Pancreas (tissue), 10 donors: ENCODE data around the gene BYSL. TPM values are rescaled to one million over a fixed set of nuclear protein-coding genes. Genes with fewer than 3 reads are reported as not detected.

Experiments
- ATAC-seq, 4 donors: fragments of 200-7000 bp; cut with Tn5 transposase; one replicate each; pipeline versions ENCODE4 v1.8.0 to v1.9.1; 2020; ENCODE audit warnings: mild to moderate bottlenecking in 4 of 4, moderate library complexity in 4 of 4
- DNase-seq, 6 donors: peaks; one replicate each; pipeline ENCODE4 v3.0.0-alpha.2; 2020
- FAIRE-seq: peaks from 2 replicates; lab custom pipeline; 2012; peaks lifted over from hg19 to GRCh38; lab: Jason Lieb, UNC
- H3K27ac ChIP-seq, 4 donors: fragments of 200-600 bp; sonication (generic); 1 replicate in 3 of 4; 2 replicates in 1 of 4; pipeline versions ENCODE4 v1.5.0 to v1.8.0; 2020
- H3K27me3 ChIP-seq, 4 donors: fragments of 200-600 bp; one replicate each; pipeline ENCODE4 v1.8.0; 2021
- H3K36me3 ChIP-seq, 3 donors: fragments of 200-600 bp; sonication (generic) in 1 of 3; one replicate each; pipeline versions ENCODE4 v1.5.0 to v1.8.0; 2020 to 2021
- H3K4me1 ChIP-seq, 3 donors: fragments of 200-600 bp; one replicate each; pipeline ENCODE4 v1.8.0; 2021
- H3K4me3 ChIP-seq, 4 donors: fragments of 200-600 bp; sonication (generic) in 2 of 4; one replicate each; pipeline versions ENCODE4 v1.5.0 to v1.8.0; 2020 to 2021
- H3K9me3 ChIP-seq, 4 donors: fragments of 200-600 bp; one replicate each; pipeline ENCODE4 v1.8.0; 2021
- whole genome bisulfite sequencing, 2 donors: extraction: QIAGEN DNeasy Blood & Tissue Kit; methylation state at CpG; one replicate each; pipeline ENCODE4 v1.1.7; 2013; 5-methylcytosine and 5-hydroxymethylcytosine counted together
- intact Hi-C, 3 donors: fragments of 100-400 bp; cut with DNase I; formaldehyde crosslinking; loops; one replicate each; pipeline versions ENCODE4 v1.11.1 to v1.14.2; 2022
- polyA plus RNA-seq, 2 donors: library from polyadenylated mRNA; stranded (reverse); fragments of 200-250 nt; gene quantifications; one replicate each; pipeline ENCODE4 v1.2.3, GENCODE V29; 2013
- total RNA-seq, 6 donors: library from RNA; stranded (reverse); fragmentation: NEBNext Ultra II Directional in 4 of 6; extraction: Animal tissue kit (Norgen Biotek cat#: 25700) in 4 of 6; gene quantifications; one replicate each; pipeline versions ENCODE4 v1.2.1 to v1.2.4, GENCODE V29; 2021 to 2023
- TF ChIP-seq, protein P1 (sequence below), 4 donors: fragments of 200-600 bp; sonication (generic) in 3 of 4; IDR thresholded peaks; one replicate each; pipeline versions ENCODE4 v1.5.0 to v1.8.0; 2021; ENCODE audit warnings: antibody characterized with exemption in 4 of 4
- donor health status: healthy with polysubstance abuse.
- donor health status: DM: no; HTN: no; CAD: no; lungs with moderate emphysema.
- donor health status: DM: no; HTN: no; CAD: no.
- donor health status: control.
- donor health status: control.
- donor health status: Bipolar disorder and iron deficiency.
- donor health status: DM: yes; HTN: yes; CAD: no.
- donor health status: DM: no; HTN: no; CAD: no.
- donor health status: DM: no; HTN: no; CAD: no.
- donor health status: DM: yes; HTN: yes; CAD: no.

The BYSL gene
- total RNA-seq (10 to 100 TPM in 1 of 6 donors, 1 to 10 TPM in 5; 4.7 to 18.6 (median 8.2) TPM), polyA plus RNA-seq (10 to 100 TPM; 10.2 to 12.8 TPM)

- intact Hi-C loops = no loop called here
- no peak for FAIRE-seq
These were observed at the start of gene BYSL, which contains the start of gene MED20 for GRCh38 chr6:41920921-41921711. Gene BYSL, plus strand, starts transcription at chr6:41921499. Its CDS starts 64 bp downstream, at chr6:41921563. Gene MED20, minus strand, starts transcription at chr6:41921139. Its CDS starts 121 bp downstream, at chr6:41921018.

GRCh38 chr6:41871691-41872090 lies 49.6 kb upstream of the BYSL start:
- Histone ChIP-seq H3K4me3 (no peak overlapping the region), H3K4me1 (no peaks in the 10 kb centered on the region), H3K9me3 (no peaks in the 10 kb centered on the region), H3K36me3 (no peaks in the 10 kb centered on the region), H3K27me3 (no peaks in the 10 kb centered on the region), H3K27ac (no peak overlapping the region)
- FAIRE-seq = no peak
- TF ChIP-seq, protein P1, sequence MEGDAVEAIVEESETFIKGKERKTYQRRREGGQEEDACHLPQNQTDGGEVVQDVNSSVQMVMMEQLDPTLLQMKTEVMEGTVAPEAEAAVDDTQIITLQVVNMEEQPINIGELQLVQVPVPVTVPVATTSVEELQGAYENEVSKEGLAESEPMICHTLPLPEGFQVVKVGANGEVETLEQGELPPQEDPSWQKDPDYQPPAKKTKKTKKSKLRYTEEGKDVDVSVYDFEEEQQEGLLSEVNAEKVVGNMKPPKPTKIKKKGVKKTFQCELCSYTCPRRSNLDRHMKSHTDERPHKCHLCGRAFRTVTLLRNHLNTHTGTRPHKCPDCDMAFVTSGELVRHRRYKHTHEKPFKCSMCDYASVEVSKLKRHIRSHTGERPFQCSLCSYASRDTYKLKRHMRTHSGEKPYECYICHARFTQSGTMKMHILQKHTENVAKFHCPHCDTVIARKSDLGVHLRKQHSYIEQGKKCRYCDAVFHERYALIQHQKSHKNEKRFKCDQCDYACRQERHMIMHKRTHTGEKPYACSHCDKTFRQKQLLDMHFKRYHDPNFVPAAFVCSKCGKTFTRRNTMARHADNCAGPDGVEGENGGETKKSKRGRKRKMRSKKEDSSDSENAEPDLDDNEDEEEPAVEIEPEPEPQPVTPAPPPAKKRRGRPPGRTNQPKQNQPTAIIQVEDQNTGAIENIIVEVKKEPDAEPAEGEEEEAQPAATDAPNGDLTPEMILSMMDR (IDR thresholded peaks at IDR 0.05) = no peak
- 81 to 88% methylated on average over 2 of the region's 2 CpGs for WGBS, 2 donors
- intact Hi-C loops = no loop called here
- ATAC-seq = no peak
- no peak for DNase-seq

More at GRCh38 chr6:41920921-41921711, at the start of gene BYSL, which contains the start of gene MED20:
- ATAC-seq = peak; percentile 98 to 99 (median 98)
- TF ChIP-seq, protein P1 (IDR thresholded peaks at IDR 0.05) = peak; percentile 77 to 96 (median 94)
- Histone ChIP-seq H3K4me3 (peak within 1 kb of the TSS; percentile 67 to 82 (median 75)), H3K9me3 (no peaks in the 10 kb centered on the region), H3K36me3 (no peaks in the 10 kb centered on the region), H3K27ac (peak within 1 kb of the TSS; percentile 95 to 99 (median 96)), H3K4me1 (peaks cover 12 to 22% (median 19%) of the 10 kb centered on the region in 3 donors), H3K27me3 (no peaks in the 10 kb centered on the region)
- WGBS, 2 donors = 0% methylated on average over 54 to 55 of the region's 55 CpGs
- DNase-seq = peak; percentile 89 to 98 (median 94)

DNA sequence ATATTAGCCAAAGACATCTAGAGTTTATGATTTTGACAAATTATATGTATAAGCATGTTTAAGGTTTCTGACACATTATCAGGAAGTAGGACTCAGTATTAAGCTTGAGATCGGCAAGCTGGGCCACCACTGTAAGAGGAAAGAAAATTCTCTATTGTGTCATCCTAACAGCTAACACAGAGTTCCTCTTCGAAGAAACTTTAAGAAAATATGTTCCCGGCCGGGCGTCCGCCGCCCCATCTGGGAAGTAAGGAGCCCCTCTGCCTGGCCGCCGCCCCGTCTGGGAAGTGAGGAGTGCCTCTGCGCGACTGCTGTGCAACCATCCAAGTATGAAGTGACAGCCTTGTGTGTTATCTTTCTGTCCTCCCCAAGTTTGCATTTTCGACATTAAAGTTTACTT lies 49.2 kb upstream of the BYSL start:
- no peak for FAIRE-seq
- 93 to 95% methylated on average over 13 of the region's 13 CpGs for WGBS, 2 donors
- no peak for DNase-seq
- TF ChIP-seq, protein P1 (IDR thresholded peaks at IDR 0.05) = no peak
- no peaks in the 10 kb centered on the region for H3K4me1 ChIP-seq
- no peak for ATAC-seq
- H3K27ac ChIP-seq = no peak overlapping the region
- H3K27me3 ChIP-seq = no peaks in the 10 kb centered on the region
- no peaks in the 10 kb centered on the region for H3K36me3 ChIP-seq
- intact Hi-C loops = no loop called here
- H3K4me3 ChIP-seq = no peak overlapping the region
- no peaks in the 10 kb centered on the region for H3K9me3 ChIP-seq

DNA sequence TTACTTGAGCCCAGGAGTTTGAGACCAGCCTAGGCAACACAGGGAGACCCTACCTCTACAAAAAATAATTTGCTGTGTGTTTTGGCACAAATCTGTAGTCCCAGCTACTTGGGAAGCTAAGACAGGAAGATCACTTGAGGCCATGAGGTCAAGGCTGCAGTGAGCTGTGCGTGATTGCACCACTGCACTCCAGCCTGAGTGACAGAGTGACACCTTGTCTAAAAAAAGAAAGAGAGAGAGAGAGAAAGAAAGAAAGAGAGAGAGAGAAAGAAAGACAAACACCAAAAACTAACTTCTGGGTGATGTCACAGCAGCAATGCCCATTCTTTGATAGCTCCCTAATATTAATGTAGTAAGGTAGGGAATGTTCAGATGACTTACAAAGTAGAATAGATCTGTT lies 46.6 kb upstream of the BYSL start:
- H3K27me3 ChIP-seq = no peaks in the 10 kb centered on the region
- no peak overlapping the region for H3K4me3 ChIP-seq
- no peak for DNase-seq
- H3K36me3 ChIP-seq = no peaks in the 10 kb centered on the region
- TF ChIP-seq, protein P1 (IDR thresholded peaks at IDR 0.05) = no peak
- no peaks in the 10 kb centered on the region for H3K4me1 ChIP-seq
- intact Hi-C loops = no loop called here
- no peaks in the 10 kb centered on the region for H3K9me3 ChIP-seq
- 87 to 89% methylated on average over 1 of the region's 1 CpG for WGBS, 2 donors
- H3K27ac ChIP-seq = no peak overlapping the region
- no peak for ATAC-seq
- no peak for FAIRE-seq
